Liver (tissue), 3 donors: ENCODE data around the gene SRCAP.

Experiments
- CTCF ChIP-seq: fragments of 150-350 bp; IDR thresholded peaks from 2 replicates; pipeline ENCODE4 v1.5.1; 2017; ENCODE audit warnings: improper control_type of control experiment, low read depth, low read length; ENCODE audit not compliant: missing input control
- RAD21 ChIP-seq, 2 donors: IDR thresholded peaks; 2 replicates each; pipeline ENCODE4 v1.6.1; 2016; ENCODE audit warnings: antibody characterized with exemption in 2 of 2, mild to moderate bottlenecking in 2 of 2
- REST ChIP-seq: IDR thresholded peaks from 2 replicates; pipeline ENCODE4 v1.6.1; 2016; ENCODE audit warnings: antibody characterized with exemption, mild to moderate bottlenecking
- RXRA ChIP-seq, 2 donors: IDR thresholded peaks; 2 replicates each; pipeline ENCODE4 v1.6.1; 2017 to 2018; ENCODE audit warnings: antibody characterized with exemption in 2 of 2, mild to moderate bottlenecking in 1 of 2
- TAF1 ChIP-seq: conservative IDR thresholded peaks from 2 replicates; pipeline ENCODE4 v1.6.1; 2016; ENCODE audit warnings: antibody characterized with exemption, mild to moderate bottlenecking
- YY1 ChIP-seq: IDR thresholded peaks from 2 replicates; pipeline ENCODE4 v1.6.1; 2016; ENCODE audit warnings: antibody characterized with exemption, mild to moderate bottlenecking
- TF ChIP-seq, protein P1 (sequence below): IDR thresholded peaks from 2 replicates; pipeline ENCODE4 v1.6.1; 2016; ENCODE audit warnings: antibody characterized with exemption
- donor health status: healthy.
- donor health status: healthy.

DNA sequence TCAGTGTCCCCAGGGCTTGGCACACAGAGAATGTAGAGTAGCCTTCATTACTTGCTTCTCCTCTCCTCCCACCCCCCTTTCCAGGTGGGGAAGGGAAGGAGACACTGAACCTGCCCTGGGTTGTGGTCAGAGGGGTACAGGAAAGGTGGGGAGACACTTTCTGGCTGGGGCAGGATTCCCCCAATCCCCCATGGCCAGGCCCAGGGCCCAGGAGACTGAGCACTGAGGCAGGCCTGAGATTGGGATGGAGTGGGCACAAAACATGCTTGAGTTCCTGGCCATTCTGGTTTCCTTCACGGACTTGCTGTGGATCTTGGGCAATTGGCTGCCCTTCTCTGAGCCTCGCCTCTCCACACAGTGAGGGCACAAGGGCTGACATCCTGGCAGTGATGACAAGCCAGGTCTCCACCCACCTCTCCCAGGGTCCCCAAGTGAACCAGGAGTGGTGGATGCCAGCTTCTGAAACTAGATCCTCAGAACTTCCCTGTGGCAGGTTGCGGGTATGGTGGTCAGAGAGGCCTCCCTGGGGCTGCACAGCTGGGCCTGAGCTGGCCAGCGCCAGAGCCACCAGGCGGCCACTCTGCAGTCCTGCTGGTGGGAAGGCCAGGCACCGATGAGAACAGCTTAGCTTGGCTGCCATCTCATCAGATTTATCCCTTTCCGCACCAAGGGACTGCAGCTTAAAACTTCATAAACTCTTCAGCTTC is 78.8 kb downstream of the SRCAP start:
- no peak for TF ChIP-seq CTCF
- no peak for TF ChIP-seq TAF1
- TF ChIP-seq, protein P1, sequence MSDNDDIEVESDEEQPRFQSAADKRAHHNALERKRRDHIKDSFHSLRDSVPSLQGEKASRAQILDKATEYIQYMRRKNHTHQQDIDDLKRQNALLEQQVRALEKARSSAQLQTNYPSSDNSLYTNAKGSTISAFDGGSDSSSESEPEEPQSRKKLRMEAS: no peak
- TF ChIP-seq YY1: no peak
- no peak for TF ChIP-seq RXRA (IDR thresholded peaks at IDR 0.05)
- TF ChIP-seq RAD21 (IDR thresholded peaks at IDR 0.05): no peak
- TF ChIP-seq REST: no peak
